Activated CD4-positive, alpha-beta T cell treated with anti-CD3 and anti-CD28 coated beads, Interleukin-2, amount 50 U/mL, for 4 hours (primary cell): ENCODE results near the gene TMC7.

Source experiments
- DNase-seq, 2 experiments: peaks; one replicate each; pipeline ENCODE4 v3.0.0-alpha.2; 2020

TMC7 gene

GRCh38 chr16:19092653-19093410 is 109.1 kb downstream of the TMC7 start:
- DNase-seq = no peak

GRCh38 chr16:19093631-19094541 is 110.2 kb downstream of the TMC7 start:
- no peak for DNase-seq

- no peak for DNase-seq
Measured at GRCh38 chr16:19094542-19095365, 111.0 kb downstream of the TMC7 start.

GRCh38 chr16:19095654-19096053 is 111.9 kb downstream of the TMC7 start:
- no peak for DNase-seq

- no peak for DNase-seq
Measured at GRCh38 chr16:19098173-19098572, 114.4 kb downstream of the TMC7 start.

- no peak for DNase-seq
Measured at GRCh38 chr16:19102187-19102872, 118.6 kb downstream of the TMC7 start.

- no peak for DNase-seq
Measured at GRCh38 chr16:19104607-19105006, 120.9 kb downstream of the TMC7 start.

GRCh38 chr16:19105131-19105530 is 121.4 kb downstream of the TMC7 start:
- DNase-seq = no peak

GRCh38 chr16:19105891-19106624 is 122.3 kb downstream of the TMC7 start:
- no peak for DNase-seq

- DNase-seq = no peak
Measured at GRCh38 chr16:19106625-19107020, 122.9 kb downstream of the TMC7 start.

- DNase-seq = no peak
Measured at GRCh38 chr16:19108409-19109287, 124.9 kb downstream of the TMC7 start.

- DNase-seq = no peak
Measured at GRCh38 chr16:19109288-19109664, 125.5 kb downstream of the TMC7 start.

- DNase-seq = no peak
Measured at GRCh38 chr16:19110537-19111360, 127.0 kb downstream of the TMC7 start.

GRCh38 chr16:19112099-19112407 is 128.3 kb downstream of the TMC7 start:
- no peak for DNase-seq
